HG03558 (cell line): ENCODE measurements around the gene RPS6KB2.
"Not testable (repeated sequence)": the region's sequence is repeated elsewhere in the genome, so short reads cannot be mapped to it uniquely, and the experiment has no call there.

Experiments used
- ATAC-seq: cut with Tn5 transposase; IDR thresholded peaks from one replicate; pipeline ENCODE4 v1.9.1; 2021; ENCODE audit warnings: moderate number of reproducible peaks; ENCODE audit not compliant: unreplicated experiment; ENCODE audit errors: extremely low read depth

Gene RPS6KB2

DNA sequence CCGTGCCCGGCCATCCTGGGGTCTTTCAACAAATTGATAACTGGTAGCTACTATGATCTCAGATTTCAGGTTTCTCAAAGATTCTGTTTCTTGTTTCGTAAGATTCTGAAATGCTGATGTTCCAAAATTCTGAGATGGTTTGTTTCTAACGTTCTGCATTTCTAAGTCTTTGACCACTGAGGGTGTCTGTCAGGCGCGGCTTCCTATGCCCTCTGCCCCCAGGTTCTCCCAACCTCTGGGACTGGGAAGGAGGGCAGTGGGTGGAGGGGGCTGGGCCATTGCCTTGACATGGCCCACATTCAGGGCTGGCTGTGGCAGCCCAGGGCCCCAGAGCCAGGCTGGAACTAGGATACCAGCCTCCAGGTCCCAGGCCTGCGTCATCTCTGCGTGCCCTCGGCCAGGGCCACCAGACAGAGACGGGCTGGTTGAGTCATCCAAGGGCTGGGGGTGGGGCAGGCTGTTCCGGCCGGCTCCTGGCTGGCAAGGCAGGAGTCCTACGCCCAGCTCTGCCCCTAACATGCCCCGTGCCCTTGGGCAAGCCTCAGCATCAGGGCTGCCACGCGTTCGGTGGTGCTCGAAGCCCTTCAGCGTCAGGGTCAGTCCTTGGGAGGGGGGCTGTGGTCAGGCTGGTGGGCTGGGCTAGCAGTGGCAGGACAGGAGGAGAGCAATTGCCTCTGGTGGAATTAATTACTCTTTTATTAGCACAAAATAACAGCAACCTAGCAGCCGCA is 35.6 kb downstream of the RPS6KB2 start:
- no peak for ATAC-seq

DNA sequence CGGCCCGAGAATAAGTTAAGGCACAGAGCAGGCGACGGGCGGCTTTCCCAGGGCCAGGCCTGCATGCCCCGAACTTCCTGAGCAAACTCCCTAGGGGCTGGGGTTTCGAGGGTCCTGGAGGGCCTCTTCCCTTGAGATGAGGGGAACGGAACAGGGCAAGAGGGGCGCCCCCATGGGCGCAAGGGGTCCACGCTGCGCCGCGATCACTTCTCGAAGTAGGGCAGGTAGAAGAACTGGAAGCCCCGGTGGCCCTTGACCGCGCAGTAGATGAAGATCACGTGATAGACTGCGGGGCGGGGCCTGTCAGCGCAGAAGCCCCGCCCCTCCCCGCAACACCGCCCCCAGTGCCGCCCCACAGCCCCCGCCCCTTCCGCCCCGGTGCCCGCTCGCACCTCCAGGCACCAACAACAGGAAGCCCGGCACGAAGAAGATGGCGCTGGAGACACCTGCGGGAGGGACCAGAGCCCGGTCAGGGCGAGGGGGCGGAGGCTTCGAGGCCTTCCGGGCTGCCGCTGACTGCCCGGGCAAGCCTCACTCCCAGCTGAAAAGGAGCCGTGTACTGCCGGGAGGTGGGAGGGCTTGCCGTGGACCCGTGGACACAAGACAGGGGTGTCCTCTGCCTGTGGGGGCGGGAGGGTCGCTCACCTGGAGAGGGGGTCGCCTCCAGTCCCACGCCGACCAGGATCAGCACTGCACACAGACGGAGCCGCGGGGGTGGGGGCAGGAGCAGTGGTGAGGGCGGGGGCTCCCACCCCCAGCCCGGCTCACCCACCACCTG is 36.3 kb downstream of the RPS6KB2 start:
- no peak for ATAC-seq

DNA sequence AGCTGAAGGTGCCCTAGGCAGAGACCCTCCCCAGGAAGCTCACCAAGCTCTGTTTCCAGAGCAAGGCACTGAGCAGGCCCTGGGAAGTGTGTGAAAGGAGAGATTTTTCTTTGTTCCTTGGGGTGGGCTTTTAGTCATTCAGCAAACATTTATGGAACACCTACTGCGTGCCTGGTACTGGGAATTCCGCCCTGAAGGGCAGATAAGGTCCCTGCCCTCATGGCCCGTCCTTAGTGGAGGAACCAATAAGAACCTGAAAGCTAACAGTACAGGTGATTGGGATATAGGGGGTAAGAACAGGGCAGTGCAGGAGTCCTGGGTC is 36.9 kb downstream of the RPS6KB2 start:
- ATAC-seq = no peak

DNA sequence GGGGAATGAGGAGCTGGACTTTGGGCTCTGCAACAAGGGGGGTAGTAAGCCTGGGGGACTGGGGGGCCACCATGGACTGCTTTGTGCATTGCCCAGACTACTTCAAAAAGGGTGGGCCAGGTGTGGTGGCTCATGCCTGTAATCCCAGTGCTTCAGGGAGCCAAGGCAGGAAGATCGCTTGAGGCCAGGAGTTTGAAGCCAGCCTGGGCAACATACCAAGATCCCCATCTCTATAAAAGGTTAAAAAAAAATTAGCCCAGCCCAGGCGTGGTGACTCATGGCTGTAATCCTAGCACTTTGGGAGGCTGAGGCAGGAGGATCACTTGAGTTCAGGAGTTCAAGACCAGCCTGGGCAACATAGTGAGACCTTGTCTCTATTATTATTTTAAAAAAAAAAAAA is 37.2 kb downstream of the RPS6KB2 start:
- ATAC-seq = not testable (repeated sequence)

DNA sequence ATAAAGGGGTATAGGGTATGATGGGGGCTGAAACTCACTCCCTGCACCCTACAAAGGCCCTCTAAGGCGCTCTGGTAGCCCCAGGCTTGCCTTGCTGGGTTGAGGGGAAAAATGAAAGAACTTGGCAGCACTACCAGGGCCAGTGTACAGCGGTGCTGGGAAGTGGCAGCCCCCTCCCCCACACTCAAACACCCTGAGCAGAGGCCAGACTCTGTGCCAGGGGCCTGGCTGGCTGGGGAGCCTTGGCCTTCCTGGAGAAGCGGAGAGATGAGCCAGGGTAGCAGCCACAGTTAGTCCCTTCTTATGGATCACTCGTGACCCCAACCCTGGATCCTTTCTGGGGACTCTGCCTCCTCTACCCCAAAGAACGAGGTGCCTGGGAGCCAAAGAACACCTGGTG is 38.1 kb downstream of the RPS6KB2 start:
- ATAC-seq = no peak

DNA sequence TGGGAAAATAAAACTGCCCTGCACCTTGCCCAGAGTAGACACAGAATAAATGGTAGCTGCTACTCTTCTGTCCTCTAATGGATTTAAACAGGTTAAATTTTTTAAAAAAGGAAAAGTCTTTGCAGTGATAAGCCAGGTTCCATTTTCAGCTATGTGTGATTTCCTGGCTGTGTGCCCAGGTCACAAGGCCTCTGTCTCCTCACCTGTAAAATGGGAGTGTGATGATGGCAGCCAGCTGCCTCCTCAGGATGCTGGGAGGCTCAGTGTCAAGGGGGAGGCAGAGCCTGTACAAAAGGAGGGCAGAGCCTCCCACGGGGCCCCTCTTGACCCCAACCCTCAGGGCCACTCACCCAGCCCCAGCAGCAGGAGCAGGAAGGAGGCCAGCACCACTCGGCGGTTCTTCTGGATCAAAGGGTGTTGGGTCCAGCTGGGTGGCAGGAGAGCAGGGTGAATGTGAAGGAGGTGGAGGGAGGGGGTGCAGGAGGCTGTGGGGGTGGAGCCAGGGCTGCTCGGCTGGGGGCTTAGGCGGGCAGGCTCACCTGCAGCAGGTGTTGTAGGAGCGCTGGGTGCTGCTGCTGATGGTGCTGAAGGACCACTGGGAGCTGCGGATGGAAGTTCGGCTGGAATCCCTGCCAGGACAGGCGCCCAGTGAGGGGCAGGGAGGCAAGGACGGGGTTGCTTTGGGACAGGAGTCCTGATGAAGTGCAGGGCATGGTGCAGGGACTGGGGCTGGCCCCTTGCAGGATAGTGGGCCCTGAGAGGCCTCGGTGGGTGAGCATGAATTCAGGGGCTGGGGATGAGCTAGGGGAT is 38.9 kb downstream of the RPS6KB2 start:
- ATAC-seq = no peak

DNA sequence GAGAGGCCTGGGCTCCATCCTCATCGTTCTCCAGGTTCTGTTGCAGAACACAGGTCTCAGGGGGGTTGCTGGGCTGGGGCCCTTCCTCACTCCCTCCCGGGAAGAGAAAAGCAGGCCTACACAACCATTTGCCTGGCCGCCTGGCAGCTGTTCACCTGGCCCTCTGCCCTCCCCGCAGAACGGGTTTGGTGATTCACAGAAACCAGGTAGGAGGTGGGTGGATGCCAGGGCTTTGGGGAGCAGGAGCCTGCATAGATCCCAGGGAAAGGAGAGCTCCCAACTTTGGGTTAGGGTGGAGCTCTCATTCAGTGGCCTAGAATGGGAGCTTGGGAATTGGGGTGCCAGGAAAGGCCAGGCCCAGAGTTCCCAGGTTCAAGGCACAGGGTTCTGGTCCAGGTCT is 39.8 kb downstream of the RPS6KB2 start:
- no peak for ATAC-seq

DNA sequence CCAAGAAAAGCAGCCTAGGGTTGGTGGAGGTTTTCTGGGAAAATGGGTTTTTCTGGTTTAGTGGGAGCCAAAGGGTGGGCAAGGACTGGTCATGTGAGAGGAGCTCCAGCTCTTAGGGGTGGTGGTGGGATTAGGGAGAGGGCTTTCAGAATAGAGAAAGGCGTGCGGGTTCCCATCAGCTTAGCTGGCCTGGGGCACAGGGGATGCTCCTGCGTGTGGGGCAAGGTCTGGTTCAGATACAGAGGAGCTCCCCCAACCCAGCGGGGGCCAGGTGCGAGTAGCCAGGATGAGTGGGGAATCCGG is 40.1 kb downstream of the RPS6KB2 start:
- ATAC-seq = no peak

DNA sequence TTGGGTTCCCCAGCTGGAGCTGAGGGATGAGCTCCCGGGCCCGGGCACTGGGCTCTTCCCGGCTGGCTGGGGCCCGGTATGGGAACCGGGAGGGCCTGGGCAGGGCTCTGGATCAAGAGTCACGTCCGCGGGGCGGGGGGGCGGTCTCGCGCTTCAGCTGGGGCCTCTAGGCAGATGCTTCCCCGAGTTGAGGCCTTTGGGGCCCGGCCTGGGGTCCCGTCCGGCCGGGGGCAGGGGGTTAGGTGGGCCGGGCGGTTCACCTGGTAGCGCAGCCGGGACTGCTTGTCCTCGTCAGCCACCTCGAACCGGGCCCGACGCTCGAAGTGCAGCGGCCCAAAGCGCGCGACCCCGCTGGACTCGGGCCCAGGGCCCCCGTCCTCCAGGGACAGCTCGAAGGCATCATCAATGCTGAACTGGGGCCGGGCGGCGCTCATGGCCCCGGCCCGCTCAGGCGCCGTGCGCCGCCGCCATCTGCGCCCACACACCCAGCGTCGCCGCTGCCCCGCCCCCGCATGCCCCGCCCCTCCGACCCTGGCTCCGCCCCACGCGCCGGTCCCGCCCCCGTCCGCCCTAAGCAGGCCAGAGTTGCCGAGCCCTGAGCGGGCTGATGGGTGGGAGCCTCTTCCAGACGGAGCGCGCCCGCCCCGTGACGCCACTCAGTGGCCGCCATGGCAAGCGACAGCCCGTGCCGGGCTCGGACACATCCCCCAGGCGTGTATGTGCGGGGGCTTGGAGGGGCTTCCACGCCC is 40.6 kb downstream of the RPS6KB2 start, which contains the start of gene TMEM134:
TSS of gene TMEM134 (minus strand) at position 493 of the 749 bp plus-strand sequence. CDS start at position 434, 59 bp downstream.
- ATAC-seq = no peak

DNA sequence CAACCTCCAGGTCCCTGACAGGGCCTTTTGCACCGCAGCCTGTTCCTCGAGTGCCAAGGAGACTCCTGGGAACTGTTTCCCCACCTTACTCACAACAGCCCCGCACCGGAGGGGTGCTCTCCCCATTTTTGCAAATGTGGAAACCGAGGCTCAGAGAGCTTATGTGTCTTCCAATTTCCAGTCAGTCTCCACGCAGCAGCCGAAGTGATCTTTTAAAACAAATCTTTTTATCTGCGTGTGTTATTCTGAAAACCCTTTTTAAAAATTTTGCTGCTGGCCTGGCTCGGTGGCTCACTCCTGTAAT is 41.2 kb downstream of the RPS6KB2 start:
- ATAC-seq = no peak

DNA sequence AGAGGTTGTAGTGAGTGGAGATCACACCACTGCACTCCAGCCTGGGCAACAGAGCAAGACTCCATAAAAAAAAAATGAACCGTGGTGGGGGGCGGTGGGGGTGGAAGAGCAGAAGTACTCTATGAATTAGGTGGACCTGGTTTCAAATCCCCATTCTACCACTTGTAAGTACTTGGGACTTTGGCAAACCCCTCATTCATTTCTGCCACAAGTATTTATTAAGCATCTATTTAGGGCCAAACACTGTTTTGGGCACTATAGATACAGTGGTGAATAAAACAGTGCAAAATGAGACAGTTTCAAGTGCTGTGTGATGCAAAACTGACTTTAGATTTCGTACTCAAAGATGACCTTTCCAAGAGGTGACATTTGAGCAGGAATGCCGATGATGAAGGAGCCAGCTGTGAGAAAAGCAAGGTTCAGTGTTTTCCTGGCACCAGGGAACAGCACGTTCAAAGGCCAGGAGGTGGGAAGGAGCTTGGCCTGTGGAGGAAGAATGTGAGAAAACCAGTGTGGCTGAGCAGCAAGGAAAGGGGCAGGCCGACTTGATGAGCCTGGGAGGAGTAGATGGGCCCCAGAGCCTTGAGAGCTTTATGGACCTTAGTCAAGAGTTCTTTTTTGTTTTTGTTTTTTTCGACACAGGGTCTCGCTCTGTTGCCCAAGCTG is 42.2 kb downstream of the RPS6KB2 start:
- no peak for ATAC-seq

DNA sequence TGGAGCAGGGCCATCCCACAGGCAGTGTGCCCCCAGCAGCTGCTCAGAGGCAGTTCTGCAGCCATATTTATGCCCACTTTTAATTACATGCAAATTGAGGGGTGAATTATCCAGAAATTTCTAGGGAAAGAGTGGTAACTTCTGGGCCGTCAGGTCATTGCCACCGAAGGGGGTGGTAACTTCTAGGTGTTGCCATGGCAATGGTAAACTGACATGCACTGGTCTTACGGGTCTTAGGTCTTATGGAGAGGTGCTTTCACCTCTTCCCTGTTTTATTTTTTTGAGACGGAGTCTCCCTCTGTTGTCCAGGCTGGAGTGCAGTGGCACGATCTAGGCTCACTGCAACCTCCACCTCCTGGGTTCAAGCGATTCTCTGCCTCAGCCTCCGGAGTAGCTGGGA is 44.6 kb downstream of the RPS6KB2 start:
- no peak for ATAC-seq

DNA sequence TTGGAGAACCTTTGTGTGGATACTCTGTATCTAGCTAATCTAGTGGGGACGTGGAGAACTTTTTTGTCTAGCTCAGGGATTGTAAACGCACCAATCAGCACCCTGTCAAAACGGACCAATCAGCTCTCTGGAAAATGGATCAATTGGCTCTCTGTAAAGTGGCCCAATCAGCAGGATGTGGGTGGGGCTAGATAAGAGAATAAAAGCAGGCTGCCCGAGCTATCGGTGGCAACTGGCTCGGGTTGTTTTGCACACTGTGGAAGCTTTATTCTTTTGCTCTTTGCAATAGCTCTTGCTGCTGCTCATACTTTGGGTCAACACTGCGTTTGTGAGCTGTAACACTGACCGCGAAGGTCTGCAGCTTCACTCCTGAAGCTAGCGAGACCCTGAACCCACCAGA is 48.4 kb downstream of the RPS6KB2 start:
- ATAC-seq = not testable (repeated sequence)

DNA sequence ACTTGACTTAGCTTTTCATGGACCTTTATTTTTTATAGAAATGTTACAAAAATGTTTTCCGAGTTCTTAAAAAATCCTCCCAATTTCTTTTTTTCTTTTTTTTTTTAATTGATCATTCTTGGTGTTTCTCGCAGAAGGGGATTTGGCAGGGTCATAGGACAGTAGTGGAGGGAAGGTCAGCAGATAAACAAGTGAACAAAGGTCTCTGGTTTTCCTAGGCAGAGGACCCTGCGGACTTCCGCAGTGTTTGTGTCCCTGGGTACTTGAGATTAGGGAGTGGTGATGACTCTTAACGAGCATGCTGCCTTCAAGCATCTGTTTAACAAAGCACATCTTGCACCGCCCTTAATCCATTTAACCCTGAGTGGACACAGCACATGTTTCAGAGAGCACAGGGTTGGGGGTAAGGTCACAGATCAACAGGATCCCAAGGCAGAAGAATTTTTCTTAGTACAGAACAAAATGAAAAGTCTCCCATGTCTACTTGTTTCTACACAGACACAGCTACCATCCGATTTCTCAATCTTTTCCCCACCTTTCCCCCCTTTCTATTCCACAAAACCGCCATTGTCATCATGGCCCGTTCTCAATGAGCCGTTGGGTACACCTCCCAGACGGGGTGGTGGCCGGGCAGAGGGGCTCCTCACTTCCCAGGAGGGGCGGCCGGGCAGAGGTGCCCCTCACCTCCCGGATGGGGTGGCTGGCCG is 49.2 kb downstream of the RPS6KB2 start:
- ATAC-seq = not testable (repeated sequence)

DNA sequence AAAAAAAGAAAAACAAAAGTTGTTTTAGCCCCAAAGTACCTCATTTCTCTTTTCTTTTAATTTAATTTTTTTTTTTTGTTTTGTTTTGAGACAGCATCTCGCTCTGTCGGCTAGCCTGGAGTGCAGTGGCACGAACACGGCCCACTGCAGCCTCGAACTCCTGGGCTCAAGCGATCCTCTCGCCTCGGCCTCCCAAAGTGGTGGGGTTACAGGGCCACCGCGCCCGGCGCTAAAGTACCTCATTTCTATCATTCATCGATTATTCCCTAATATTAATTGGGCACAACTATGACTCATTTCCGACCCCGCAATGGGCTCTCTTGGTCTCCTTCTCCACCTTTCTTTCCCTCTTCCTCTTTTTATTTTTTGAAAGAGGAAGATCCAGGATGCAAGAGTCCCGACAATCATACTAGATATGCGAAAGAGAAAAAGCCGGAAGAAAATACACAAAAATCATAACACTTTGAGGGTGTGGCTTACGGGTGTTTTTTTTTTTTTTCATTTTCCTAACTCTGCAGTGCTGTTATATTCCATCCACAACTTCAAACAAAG is 54.1 kb downstream of the RPS6KB2 start:
- no peak for ATAC-seq

DNA sequence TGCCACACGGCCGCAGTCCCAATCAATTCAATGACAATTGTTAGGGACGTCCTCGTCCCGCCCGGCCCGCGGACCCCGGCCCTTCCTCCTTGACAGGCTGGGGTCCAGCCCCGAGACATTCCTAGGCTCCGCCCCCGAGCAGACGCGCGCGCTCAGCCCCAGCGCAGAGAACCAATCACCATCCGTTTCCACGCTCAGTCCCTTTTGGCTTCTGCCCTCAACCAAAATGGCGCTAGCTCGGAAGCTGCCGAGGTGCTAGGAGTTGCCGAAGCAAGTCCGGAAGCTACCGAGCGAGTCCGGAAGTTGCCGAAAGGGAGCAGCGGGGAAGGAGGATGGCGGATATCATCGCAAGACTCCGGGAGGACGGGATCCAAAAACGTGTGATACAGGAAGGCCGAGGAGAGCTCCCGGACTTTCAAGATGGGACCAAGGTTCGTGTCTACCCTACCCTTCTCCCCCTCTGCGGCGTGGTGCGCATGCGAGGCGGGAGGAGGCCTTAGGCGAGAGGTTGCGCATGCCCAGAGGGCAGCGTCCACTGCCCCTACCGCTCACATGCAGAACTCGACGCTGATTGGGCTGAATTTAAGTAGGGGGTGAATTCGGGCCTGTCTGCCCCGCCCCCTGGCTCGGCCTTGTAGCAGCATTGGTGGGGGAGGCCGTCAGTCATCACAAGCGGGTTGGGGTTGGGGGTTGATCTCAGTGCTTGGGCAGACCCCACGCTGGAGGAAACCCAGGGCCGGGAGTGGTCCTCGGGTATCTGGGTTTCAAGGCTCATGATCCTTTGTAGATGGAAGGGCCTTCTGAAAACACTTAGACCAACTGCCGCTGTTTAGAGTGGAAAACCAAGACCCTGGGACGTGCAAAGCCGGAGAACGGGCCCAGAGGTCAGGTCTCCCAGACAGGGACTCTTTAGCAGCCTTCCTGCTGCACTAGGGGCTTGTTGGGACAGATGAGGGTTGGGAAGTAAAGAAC is 54.8 kb downstream of the RPS6KB2 start, which contains the start of gene AIP:
TSS of gene AIP (plus strand) at position 200 of the 972 bp plus-strand sequence. CDS start at position 333, 133 bp downstream.
- peak; percentile 23 for ATAC-seq

DNA sequence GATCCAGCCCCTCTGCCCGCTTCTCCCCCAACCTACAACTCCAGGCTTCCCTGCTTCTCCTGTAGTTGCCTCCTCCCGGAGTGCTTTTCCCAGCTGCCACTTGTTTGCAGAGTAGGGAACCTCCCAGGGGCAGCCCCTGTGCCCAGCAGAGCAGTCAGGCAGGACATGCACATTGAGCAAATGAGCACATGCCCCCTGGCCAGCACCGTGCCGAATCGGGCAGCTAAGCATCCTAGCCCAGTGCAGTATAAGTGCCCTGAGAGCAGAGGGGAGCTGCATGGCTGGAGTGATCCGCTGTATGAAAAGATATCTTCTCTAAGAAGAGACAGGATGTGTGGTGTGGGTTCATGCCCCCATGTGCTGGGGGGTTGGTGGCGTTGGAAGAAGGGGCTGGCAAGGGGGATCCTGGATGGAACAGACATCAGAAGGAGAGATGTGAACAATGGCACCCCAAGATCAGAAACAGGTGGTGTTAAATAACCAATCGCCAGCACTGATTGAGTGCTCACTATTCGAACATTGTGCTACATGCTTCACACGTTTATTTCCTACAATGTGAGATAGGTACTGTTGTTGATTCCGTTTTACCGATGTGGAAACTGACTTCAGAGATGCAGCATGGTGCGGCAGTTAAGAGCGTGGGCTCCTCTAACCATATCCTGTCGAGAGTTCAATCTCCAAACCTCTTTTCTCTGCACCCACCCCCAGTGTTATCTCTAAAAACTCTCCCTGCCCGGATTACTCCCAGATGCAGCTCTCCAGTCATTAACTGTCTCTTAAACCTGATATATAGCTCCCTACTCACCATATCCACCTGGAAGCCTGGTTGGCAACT is 55.8 kb downstream of the RPS6KB2 start:
- no peak for ATAC-seq
